GM19328 (cell line): ENCODE data around the gene TUBGCP3.

ENCODE experiments used
- ATAC-seq: cut with Tn5 transposase; IDR thresholded peaks from one replicate; pipeline ENCODE4 v1.9.1; 2021; ENCODE audit warnings: mild to moderate bottlenecking, moderate library complexity; ENCODE audit not compliant: unreplicated experiment

Gene TUBGCP3

GRCh38 chr13:112444416-112445399 lies 143.2 kb downstream of the TUBGCP3 start:
- ATAC-seq, result no peak

GRCh38 chr13:112443995-112444311 lies 144.0 kb downstream of the TUBGCP3 start:
- no peak for ATAC-seq

- ATAC-seq, result no peak
Observed at GRCh38 chr13:112443191-112443994, 144.6 kb downstream of the TUBGCP3 start.

GRCh38 chr13:112442483-112443090 lies 145.4 kb downstream of the TUBGCP3 start:
- no peak for ATAC-seq

- no peak for ATAC-seq
Observed at GRCh38 chr13:112441779-112442310, 146.1 kb downstream of the TUBGCP3 start.

- no peak for ATAC-seq
Observed at GRCh38 chr13:112441226-112441625, 146.7 kb downstream of the TUBGCP3 start.

GRCh38 chr13:112438515-112438914 lies 149.4 kb downstream of the TUBGCP3 start:
- no peak for ATAC-seq

- ATAC-seq, result no peak
Observed at GRCh38 chr13:112438094-112438493, 149.9 kb downstream of the TUBGCP3 start.

- ATAC-seq, result no peak
Observed at GRCh38 chr13:112435973-112436372, 152.0 kb downstream of the TUBGCP3 start.
